ENCODE measurements around the gene MSANTD1.

MSANTD1 gene

DNA sequence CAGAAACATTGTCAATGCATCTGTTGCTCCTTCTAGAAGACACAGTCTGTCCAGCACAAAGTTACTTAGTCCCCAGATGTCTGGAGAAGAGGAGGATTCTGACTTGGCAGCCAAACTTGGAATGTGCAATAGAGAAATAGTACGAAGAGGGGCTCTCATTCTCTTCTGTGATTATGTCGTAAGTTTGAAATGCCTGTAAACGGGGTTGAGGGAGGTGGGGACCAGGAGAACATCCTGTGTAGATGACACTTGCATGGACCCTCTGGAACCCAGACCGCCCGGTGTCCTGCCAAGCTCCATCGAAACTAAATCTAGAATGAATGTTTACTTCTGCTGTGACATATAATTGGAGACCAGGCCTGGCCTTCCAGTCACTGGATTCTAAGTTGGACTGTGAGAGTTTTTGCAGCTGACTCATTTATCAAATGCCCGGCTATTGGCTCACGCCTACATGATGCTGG, 45.0 kb upstream of the MSANTD1 start:
- no peak for DNase-seq (ENCODE audit: insufficient read length, low spot score)
- TF ChIP-seq, protein P1, sequence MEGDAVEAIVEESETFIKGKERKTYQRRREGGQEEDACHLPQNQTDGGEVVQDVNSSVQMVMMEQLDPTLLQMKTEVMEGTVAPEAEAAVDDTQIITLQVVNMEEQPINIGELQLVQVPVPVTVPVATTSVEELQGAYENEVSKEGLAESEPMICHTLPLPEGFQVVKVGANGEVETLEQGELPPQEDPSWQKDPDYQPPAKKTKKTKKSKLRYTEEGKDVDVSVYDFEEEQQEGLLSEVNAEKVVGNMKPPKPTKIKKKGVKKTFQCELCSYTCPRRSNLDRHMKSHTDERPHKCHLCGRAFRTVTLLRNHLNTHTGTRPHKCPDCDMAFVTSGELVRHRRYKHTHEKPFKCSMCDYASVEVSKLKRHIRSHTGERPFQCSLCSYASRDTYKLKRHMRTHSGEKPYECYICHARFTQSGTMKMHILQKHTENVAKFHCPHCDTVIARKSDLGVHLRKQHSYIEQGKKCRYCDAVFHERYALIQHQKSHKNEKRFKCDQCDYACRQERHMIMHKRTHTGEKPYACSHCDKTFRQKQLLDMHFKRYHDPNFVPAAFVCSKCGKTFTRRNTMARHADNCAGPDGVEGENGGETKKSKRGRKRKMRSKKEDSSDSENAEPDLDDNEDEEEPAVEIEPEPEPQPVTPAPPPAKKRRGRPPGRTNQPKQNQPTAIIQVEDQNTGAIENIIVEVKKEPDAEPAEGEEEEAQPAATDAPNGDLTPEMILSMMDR (IDR thresholded peaks at IDR 0.05; ENCODE audit: insufficient read depth, missing control alignments), result no peak
- FAIRE-seq, result no peak

DNA sequence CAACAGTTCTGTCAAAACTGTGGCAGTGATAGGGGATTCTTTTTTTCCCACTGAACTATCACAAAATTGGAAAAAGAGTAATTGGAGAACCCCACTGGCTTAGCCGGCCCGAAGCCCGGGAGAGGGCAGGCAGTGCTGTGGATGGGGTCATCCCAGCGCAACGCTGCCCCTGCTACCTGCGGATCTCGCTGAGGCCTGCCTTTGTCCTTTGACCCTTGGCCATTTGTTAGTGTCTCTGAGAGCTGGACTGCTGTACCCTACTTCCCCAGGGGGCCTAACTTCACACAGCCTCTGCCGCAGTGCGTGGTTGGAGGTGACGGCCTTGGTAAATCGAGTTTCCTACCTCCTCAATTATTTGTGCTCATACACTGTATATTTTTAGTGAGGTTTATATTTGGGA, 43.0 kb upstream of the MSANTD1 start:
- DNase-seq (ENCODE audit: insufficient read length, low spot score), result no peak
- no peak for FAIRE-seq
- TF ChIP-seq, protein P1 (IDR thresholded peaks at IDR 0.05; ENCODE audit: insufficient read depth, missing control alignments), result no peak

DNA sequence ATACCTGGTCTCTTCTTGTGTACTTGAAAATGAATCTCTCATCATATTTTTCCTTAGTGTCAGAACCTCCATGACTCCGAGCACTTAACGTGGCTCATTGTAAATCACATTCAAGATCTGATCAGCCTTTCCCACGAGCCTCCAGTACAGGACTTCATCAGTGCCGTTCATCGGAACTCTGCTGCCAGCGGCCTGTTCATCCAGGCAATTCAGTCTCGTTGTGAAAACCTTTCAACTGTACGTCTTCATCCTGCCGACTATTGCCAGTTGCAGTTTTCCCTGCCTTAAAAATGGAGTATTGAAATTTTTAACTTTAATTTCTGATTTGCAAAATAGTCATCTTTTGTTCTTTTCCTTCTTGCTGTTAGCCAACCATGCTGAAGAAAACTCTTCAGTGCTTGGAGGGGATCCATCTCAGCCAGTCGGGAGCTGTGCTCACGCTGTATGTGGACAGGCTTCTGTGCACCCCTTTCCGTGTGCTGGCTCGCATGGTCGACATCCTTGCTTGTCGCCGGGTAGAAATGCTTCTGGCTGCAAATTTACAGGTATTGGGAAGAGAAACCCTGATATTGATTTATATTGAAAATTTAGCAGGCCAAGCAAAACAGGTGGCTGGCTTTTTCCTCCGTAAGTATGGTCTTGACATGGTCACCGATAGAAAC, 42.4 kb upstream of the MSANTD1 start:
- DNase-seq (ENCODE audit: insufficient read length, low spot score) (no peak), FAIRE-seq (no peak)
- TF ChIP-seq, protein P1 (IDR thresholded peaks at IDR 0.05; ENCODE audit: insufficient read depth, missing control alignments), result no peak

DNA sequence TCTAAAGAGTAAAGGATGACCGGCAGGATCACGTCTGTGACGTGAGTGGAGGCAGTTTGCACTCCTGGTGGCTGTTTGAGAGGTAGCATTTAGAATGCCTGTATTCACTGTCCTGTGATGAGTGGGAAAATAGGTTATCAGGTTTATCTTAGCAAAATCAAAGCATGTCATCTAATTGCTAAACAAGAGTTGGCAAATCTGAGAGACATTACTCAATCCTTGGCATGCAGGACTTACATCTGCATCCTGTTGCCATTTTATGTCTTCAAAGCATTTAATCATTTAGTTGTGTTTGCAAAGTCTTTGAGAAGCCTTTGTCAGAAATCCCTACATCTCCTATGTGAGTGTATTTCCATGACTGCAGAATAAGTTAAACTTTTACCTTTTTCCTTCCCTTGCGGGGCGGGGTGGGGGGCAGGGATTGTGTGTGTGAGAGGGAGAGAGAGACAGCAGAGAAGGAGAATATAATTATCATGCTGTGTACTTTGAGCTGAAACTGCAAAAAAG, 41.4 kb upstream of the MSANTD1 start:
- DNase-seq (ENCODE audit: insufficient read length, low spot score) (no peak), FAIRE-seq (no peak)
- TF ChIP-seq, protein P1 (IDR thresholded peaks at IDR 0.05; ENCODE audit: insufficient read depth, missing control alignments), result no peak

DNA sequence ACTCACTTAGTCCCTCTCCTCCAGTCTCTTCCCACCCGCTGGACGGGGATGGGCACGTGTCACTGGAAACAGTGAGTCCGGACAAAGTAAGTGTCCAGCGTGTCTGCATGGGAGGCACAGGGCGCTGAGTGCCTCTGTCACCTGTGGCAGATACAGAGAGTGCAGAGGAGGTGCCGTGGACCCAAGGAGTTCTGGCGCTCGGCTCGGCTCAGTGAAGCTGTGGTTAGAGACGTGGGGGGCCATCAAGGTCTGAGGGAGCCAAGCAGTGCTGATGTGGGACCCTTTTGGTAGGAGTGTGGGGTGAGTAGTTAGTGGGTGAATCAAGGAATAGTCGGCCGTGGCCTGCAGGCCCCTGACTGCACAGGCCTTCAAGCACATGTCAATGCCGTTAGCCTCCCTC, 40.1 kb upstream of the MSANTD1 start:
- FAIRE-seq, result no peak
- TF ChIP-seq, protein P1 (IDR thresholded peaks at IDR 0.05; ENCODE audit: insufficient read depth, missing control alignments), result no peak
- no peak for DNase-seq (ENCODE audit: insufficient read length, low spot score)

DNA sequence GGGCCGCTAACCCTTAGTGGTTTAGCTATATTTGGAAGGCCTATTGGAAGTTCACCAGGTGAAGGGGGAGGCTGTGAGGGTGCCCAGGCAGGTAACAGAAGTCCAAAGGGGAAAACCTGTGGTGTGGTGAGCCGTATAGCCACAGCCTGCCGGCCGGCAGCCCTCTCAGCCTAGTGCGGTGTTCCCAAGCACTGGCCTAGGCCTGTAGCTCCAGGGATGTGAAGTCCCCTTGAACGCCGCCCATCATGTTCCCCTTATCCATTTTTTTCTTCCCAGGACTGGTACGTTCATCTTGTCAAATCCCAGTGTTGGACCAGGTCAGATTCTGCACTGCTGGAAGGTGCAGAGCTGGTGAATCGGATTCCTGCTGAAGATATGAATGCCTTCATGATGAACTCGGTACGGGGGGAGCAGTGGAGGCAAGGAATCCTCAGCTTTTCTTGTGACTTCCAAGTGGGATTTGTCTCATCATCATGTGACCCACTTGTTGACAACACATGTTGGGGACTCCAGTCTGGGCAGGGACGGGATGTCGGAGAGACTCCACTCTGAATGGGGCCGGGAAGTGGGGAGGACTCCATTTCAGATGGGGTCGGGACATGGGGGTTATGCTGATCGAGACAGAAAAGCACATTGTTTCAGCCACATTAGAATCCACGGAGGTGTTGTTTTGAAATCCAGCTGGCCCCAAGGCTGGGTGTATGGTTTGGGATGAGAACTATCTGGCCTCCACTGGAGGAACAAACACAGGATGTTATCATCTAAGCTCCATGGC, 39.2 kb upstream of the MSANTD1 start:
- FAIRE-seq (no peak), DNase-seq (ENCODE audit: insufficient read length, low spot score) (no peak)
- TF ChIP-seq, protein P1 (IDR thresholded peaks at IDR 0.05; ENCODE audit: insufficient read depth, missing control alignments), result no peak

DNA sequence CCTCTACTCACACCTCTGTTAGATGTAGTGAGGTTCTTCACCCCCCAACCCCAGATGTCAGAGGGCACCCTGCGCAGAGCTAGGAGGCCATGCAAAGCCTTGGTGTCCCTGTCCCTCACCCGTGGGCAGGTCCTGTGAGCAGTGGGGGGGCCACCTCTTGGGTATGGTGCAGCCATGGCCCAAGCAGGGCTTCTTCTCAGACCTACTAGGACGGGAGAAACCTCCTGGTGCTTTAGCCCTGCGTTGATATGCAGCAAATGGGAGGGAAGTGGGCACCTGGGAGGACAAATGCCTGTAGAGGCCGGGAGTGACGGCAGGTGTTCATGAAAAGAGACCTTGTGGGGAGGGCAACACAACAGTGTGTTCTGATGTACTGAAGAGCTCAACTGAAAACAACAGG, 38.5 kb upstream of the MSANTD1 start:
- TF ChIP-seq, protein P1 (IDR thresholded peaks at IDR 0.05; ENCODE audit: insufficient read depth, missing control alignments), result no peak
- DNase-seq (ENCODE audit: insufficient read length, low spot score) (no peak), FAIRE-seq (no peak)
